SK-N-SH treated with all-trans-retinoic acid at 6 μM for 48 hours (cell line): ENCODE measurements around the gene MPC2.

Source experiments
- ATAC-seq: fragments of 200-7000 bp; cut with Tn5 transposase; 3 replicates; pipeline ENCODE4 v1.9.1; 2020; ENCODE audit warnings: mild to moderate bottlenecking, moderate library complexity
- ARNTL ChIP-seq: fragments of 450-650 bp; formaldehyde crosslinking; IDR thresholded peaks from 2 replicates; pipeline ENCODE4 v1.5.0; 2020; ENCODE audit warnings: low read depth, mild to moderate bottlenecking, moderate library complexity, borderline replicate concordance
- BACH2 ChIP-seq: fragments of 250-450 bp; sonication (Bioruptor Pico); IDR thresholded peaks from 2 replicates; pipeline ENCODE4 v1.9.0; 2021; ENCODE audit warnings: mild to moderate bottlenecking, borderline replicate concordance
- CREB5 ChIP-seq: fragments of 250-450 bp; sonication (Bioruptor Pico); IDR thresholded peaks from 2 replicates; pipeline ENCODE4 v1.5.1; 2020; ENCODE audit warnings: low read depth, mild to moderate bottlenecking, moderate library complexity
- CSDC2 ChIP-seq: fragments of 250-450 bp; sonication (Bioruptor Pico); IDR thresholded peaks from 2 replicates; pipeline ENCODE4 v1.5.0; 2020; ENCODE audit warnings: mild to moderate bottlenecking, moderate library complexity
- CSRNP3 ChIP-seq: fragments of 250-450 bp; sonication (Bioruptor Pico); IDR thresholded peaks from 2 replicates; pipeline ENCODE4 v1.5.1; 2021; ENCODE audit warnings: mild to moderate bottlenecking, moderate library complexity
- ESRRG ChIP-seq: fragments of 250-450 bp; sonication (Bioruptor Pico); IDR thresholded peaks from 2 replicates; pipeline ENCODE4 v1.6.1; 2021; ENCODE audit warnings: mild to moderate bottlenecking
- GLIS3 ChIP-seq: fragments of 250-450 bp; sonication (Bioruptor Pico); IDR thresholded peaks from 2 replicates; pipeline ENCODE4 v1.5.0; 2020; ENCODE audit warnings: mild to moderate bottlenecking, moderate library complexity
- ISL1 ChIP-seq: fragments of 250-450 bp; sonication (Bioruptor Pico); IDR thresholded peaks from 2 replicates; pipeline ENCODE4 v2.1.2; 2022; ENCODE audit warnings: mild to moderate bottlenecking, moderate library complexity
- OSR1 ChIP-seq: fragments of 250-450 bp; sonication (Bioruptor Pico); IDR thresholded peaks from 2 replicates; pipeline ENCODE4 v1.8.0; 2022; ENCODE audit warnings: moderate library complexity, mild to moderate bottlenecking, inconsistent platforms
- POU6F1 ChIP-seq: fragments of 250-450 bp; sonication (Bioruptor Pico); IDR thresholded peaks from 2 replicates; pipeline ENCODE4 v1.8.0; 2021; ENCODE audit warnings: low read depth, mild to moderate bottlenecking, moderate library complexity, borderline replicate concordance
- PPARA ChIP-seq: fragments of 250-450 bp; sonication (Bioruptor Pico); IDR thresholded peaks from 2 replicates; pipeline ENCODE4 v1.5.0; 2020; ENCODE audit warnings: mild to moderate bottlenecking, borderline replicate concordance
- RARB ChIP-seq: fragments of 250-450 bp; sonication (Bioruptor Pico); IDR thresholded peaks from 2 replicates; pipeline ENCODE4 v1.8.0; 2021; ENCODE audit warnings: mild to moderate bottlenecking, moderate library complexity
- SNAI2 ChIP-seq: fragments of 250-450 bp; sonication (Bioruptor Pico); IDR thresholded peaks from 2 replicates; pipeline ENCODE4 v1.5.0; 2020; ENCODE audit warnings: mild to moderate bottlenecking, moderate library complexity
- TCF4 ChIP-seq: fragments of 250-450 bp; sonication (Bioruptor Pico); IDR thresholded peaks from 2 replicates; pipeline ENCODE4 v1.8.0; 2021; ENCODE audit warnings: mild to moderate bottlenecking, moderate library complexity, borderline replicate concordance
- TOX ChIP-seq: fragments of 250-450 bp; sonication (Bioruptor Pico); IDR thresholded peaks from 2 replicates; pipeline ENCODE4 v1.8.0; 2021; ENCODE audit warnings: mild to moderate bottlenecking, moderate library complexity, borderline replicate concordance
- ZC3H10 ChIP-seq: fragments of 250-450 bp; sonication (Bioruptor Pico); IDR thresholded peaks from 2 replicates; pipeline ENCODE4 v1.5.1; 2021; ENCODE audit warnings: mild to moderate bottlenecking, moderate library complexity
- ZFP3 ChIP-seq: fragments of 250-450 bp; sonication (Bioruptor Pico); IDR thresholded peaks from 2 replicates; pipeline ENCODE4 v1.5.0; 2020; ENCODE audit warnings: mild to moderate bottlenecking, moderate library complexity
- ZFP30 ChIP-seq: fragments of 450-650 bp; formaldehyde crosslinking; IDR thresholded peaks from 2 replicates; pipeline ENCODE4 v1.5.0; 2022; ENCODE audit warnings: mild to moderate bottlenecking, moderate library complexity
- ZNF565 ChIP-seq: fragments of 450-650 bp; formaldehyde crosslinking; conservative IDR thresholded peaks from 2 replicates; pipeline ENCODE4 v1.5.0; 2020; ENCODE audit warnings: low read depth, mild to moderate bottlenecking, moderate library complexity
- ZNF70 ChIP-seq: fragments of 450-650 bp; formaldehyde crosslinking; IDR thresholded peaks from 2 replicates; pipeline ENCODE4 v1.5.0; 2020; ENCODE audit warnings: mild to moderate bottlenecking, moderate library complexity
- ZNF8 ChIP-seq: fragments of 450-650 bp; formaldehyde crosslinking; IDR thresholded peaks from 2 replicates; pipeline ENCODE4 v1.5.0; 2020; ENCODE audit warnings: mild to moderate bottlenecking, moderate library complexity
- TF ChIP-seq, protein P1 (sequence below): fragments of 250-450 bp; sonication (Bioruptor Pico); IDR thresholded peaks from 2 replicates; pipeline ENCODE4 v1.8.0; 2020; ENCODE audit warnings: mild to moderate bottlenecking, moderate library complexity, borderline replicate concordance
- TF ChIP-seq, protein P2 (sequence below): fragments of 250-450 bp; sonication (Bioruptor Pico); IDR thresholded peaks from 2 replicates; pipeline ENCODE4 v1.5.0; 2020; ENCODE audit warnings: mild to moderate bottlenecking, moderate library complexity

The MPC2 gene

DNA sequence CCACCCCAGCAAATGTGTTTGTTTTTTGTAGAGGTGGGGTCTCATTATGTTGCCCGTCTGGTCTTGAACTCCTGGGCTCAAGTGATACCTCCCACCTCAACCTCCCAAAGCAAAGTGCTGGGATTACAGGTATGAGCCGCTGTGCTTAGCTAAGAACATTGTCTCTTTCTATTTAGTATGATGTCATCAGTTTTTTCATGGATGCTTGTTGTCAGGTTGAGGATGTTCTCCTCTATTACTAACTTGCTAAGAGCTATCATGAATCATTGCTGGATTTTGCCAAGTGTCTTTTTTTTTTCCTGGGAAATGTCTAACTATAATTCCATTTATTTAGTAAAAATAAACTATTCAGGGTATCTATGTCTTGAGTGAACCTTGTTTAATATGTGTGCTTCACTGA, 19.0 kb upstream of the MPC2 start:
- ATAC-seq, result no peak

DNA sequence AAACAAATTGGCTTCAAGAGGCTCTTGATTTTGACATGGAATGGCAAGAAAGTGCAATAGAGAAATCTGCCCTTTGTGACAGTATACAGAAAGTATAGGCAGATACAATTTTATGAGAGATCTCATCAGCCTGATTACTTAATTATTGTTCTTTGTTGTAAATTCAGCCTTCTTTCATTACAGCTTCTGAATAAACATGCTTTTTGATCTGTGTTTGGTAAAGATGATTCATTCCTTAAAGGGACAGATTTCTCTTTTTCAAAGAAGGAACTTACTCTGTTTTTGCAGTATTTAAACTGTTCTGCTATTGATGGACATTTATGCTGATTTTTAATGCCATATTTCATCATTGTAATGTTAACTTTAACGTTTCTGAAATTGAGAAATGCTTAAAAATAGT, 13.7 kb upstream of the MPC2 start:
- no peak for ATAC-seq
- TF ChIP-seq ESRRG (CRISPR knock-in tag) (no peak), ZNF565 (no peak), PPARA (CRISPR knock-in tag) (no peak), TOX (CRISPR knock-in tag) (no peak), ZC3H10 (no peak), GLIS3 (CRISPR knock-in tag) (no peak), CSDC2 (CRISPR knock-in tag) (no peak), RARB (CRISPR knock-in tag) (no peak), BACH2 (CRISPR knock-in tag) (no peak)
- TF ChIP-seq, protein P1, sequence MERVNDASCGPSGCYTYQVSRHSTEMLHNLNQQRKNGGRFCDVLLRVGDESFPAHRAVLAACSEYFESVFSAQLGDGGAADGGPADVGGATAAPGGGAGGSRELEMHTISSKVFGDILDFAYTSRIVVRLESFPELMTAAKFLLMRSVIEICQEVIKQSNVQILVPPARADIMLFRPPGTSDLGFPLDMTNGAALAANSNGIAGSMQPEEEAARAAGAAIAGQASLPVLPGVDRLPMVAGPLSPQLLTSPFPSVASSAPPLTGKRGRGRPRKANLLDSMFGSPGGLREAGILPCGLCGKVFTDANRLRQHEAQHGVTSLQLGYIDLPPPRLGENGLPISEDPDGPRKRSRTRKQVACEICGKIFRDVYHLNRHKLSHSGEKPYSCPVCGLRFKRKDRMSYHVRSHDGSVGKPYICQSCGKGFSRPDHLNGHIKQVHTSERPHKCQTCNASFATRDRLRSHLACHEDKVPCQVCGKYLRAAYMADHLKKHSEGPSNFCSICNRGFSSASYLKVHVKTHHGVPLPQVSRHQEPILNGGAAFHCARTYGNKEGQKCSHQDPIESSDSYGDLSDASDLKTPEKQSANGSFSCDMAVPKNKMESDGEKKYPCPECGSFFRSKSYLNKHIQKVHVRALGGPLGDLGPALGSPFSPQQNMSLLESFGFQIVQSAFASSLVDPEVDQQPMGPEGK (CRISPR knock-in tag), result no peak

More for the DNA sequence above, 19.0 kb upstream of the MPC2 start:
- TF ChIP-seq, protein P2, sequence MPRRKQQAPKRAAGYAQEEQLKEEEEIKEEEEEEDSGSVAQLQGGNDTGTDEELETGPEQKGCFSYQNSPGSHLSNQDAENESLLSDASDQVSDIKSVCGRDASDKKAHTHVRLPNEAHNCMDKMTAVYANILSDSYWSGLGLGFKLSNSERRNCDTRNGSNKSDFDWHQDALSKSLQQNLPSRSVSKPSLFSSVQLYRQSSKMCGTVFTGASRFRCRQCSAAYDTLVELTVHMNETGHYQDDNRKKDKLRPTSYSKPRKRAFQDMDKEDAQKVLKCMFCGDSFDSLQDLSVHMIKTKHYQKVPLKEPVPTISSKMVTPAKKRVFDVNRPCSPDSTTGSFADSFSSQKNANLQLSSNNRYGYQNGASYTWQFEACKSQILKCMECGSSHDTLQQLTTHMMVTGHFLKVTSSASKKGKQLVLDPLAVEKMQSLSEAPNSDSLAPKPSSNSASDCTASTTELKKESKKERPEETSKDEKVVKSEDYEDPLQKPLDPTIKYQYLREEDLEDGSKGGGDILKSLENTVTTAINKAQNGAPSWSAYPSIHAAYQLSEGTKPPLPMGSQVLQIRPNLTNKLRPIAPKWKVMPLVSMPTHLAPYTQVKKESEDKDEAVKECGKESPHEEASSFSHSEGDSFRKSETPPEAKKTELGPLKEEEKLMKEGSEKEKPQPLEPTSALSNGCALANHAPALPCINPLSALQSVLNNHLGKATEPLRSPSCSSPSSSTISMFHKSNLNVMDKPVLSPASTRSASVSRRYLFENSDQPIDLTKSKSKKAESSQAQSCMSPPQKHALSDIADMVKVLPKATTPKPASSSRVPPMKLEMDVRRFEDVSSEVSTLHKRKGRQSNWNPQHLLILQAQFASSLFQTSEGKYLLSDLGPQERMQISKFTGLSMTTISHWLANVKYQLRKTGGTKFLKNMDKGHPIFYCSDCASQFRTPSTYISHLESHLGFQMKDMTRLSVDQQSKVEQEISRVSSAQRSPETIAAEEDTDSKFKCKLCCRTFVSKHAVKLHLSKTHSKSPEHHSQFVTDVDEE (CRISPR knock-in tag), result no peak
- TF ChIP-seq ZNF565 (no peak), ZC3H10 (no peak), GLIS3 (CRISPR knock-in tag) (no peak), CSRNP3 (CRISPR knock-in tag) (no peak), PPARA (CRISPR knock-in tag) (no peak), CREB5 (CRISPR knock-in tag) (no peak), ARNTL (no peak), ZNF8 (no peak), ZNF70 (CRISPR knock-in tag) (no peak), SNAI2 (CRISPR knock-in tag) (no peak), ZFP3 (CRISPR knock-in tag) (no peak), ISL1 (CRISPR knock-in tag) (no peak), TOX (CRISPR knock-in tag) (no peak), TCF4 (CRISPR knock-in tag) (no peak), BACH2 (CRISPR knock-in tag) (no peak), ZFP30 (CRISPR knock-in tag) (no peak)
- TF ChIP-seq, protein P1 (CRISPR knock-in tag), result no peak

GRCh38 chr1:167949785-167950184, 12.9 kb upstream of the MPC2 start:
- no peak for ATAC-seq
- TF ChIP-seq ZFP30 (CRISPR knock-in tag) (no peak), TCF4 (CRISPR knock-in tag) (no peak), ZNF565 (no peak), ZNF70 (CRISPR knock-in tag) (no peak), ZFP3 (CRISPR knock-in tag) (no peak), BACH2 (CRISPR knock-in tag) (no peak), ZNF8 (no peak), ZC3H10 (no peak), OSR1 (CRISPR knock-in tag) (no peak), SNAI2 (CRISPR knock-in tag) (no peak), TOX (CRISPR knock-in tag) (no peak), POU6F1 (CRISPR knock-in tag) (no peak), CSDC2 (CRISPR knock-in tag) (no peak), GLIS3 (CRISPR knock-in tag) (no peak), ESRRG (CRISPR knock-in tag) (no peak)
- TF ChIP-seq, protein P1 (CRISPR knock-in tag), result no peak
